Nephron (organoid): ENCODE results near the gene DPF3.

Experiments
- H3K27ac Mint-ChIP-seq, 3 experiments: 2 replicates each; pipeline ENCODE4 v1.8.0; 2020; ENCODE audit warnings: mixed read lengths in 3 of 3, mild to moderate bottlenecking in 2 of 3, moderate library complexity in 1 of 3
- H3K27me3 Mint-ChIP-seq: 2 replicates; pipeline ENCODE4 v1.8.0; 2021; ENCODE audit warnings: low read depth, mild to moderate bottlenecking, moderate library complexity, mixed read lengths
- H3K36me3 Mint-ChIP-seq: 2 replicates; pipeline ENCODE4 v1.8.0; 2020; ENCODE audit warnings: low read depth, mixed read lengths
- H3K4me1 Mint-ChIP-seq: 2 replicates; pipeline ENCODE4 v1.8.0; 2020; ENCODE audit warnings: mixed read lengths
- H3K4me3 Mint-ChIP-seq, 3 experiments: 2 replicates each; pipeline ENCODE4 v1.8.0; 2020; ENCODE audit warnings: mild to moderate bottlenecking in 3 of 3, mixed read lengths in 3 of 3, moderate library complexity in 2 of 3
- H3K9me3 Mint-ChIP-seq: 2 replicates; pipeline ENCODE4 v1.8.0; 2020; ENCODE audit warnings: mixed read lengths
- CTCF ChIP-seq, 3 experiments: fragments of 200-600 bp; sonication (generic); IDR thresholded peaks; one replicate each; pipeline ENCODE4 v1.5.0; 2021; ENCODE audit warnings: antibody characterized with exemption in 3 of 3; ENCODE audit not compliant: unreplicated experiment in 3 of 3

Gene DPF3

DNA sequence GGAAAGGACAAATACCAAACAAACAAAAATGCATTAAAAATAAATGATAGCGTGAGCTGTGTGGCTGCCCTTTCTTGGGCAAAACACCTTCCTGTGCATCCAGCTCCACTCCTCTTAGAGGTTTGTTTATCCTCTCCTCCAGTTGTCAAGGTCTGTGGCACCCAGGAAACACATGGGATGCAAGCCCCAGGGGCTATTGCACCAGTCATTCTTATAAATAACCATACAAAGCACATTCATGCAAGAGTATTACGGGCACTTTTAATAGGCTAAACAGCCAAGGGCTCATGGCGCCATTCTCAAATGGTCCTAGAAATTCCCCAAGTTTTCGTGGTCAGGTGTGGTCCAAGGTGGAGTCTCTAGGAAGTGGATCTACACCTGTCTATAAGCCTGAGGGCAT is 257.0 kb downstream of the DPF3 start:
- H3K9me3 Mint-ChIP-seq: peaks cover 12% of the 10 kb centered on the region
- no peak overlapping the region for H3K27ac Mint-ChIP-seq
- no peaks in the 10 kb centered on the region for H3K36me3 Mint-ChIP-seq
- no peak overlapping the region for H3K4me3 Mint-ChIP-seq
- no peaks in the 10 kb centered on the region for H3K4me1 Mint-ChIP-seq
- no peak for TF ChIP-seq CTCF (IDR thresholded peaks at IDR 0.05; ENCODE audit: unreplicated experiment in 3 of 3)
- H3K27me3 Mint-ChIP-seq: peaks cover 3% of the 10 kb centered on the region

DNA sequence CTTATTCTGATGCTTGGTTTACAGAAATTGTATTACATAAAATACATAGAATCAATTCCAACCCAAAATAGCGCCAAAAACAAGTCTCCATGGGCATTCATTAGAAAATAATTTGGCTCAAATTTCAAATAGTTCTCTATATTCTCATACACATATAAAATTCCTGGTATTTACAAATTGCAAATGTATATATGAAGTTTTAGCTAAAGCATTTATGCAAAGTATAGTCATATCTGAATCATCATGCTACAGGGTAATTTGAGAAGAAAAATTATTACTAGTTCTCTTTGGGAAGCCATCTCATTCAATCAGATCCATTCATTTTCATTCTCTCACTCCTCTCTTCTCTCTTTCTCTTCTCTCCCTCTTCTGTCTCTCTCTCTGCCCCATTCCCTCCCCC is 257.8 kb downstream of the DPF3 start:
- H3K27me3 Mint-ChIP-seq: peaks cover 3% of the 10 kb centered on the region
- H3K36me3 Mint-ChIP-seq: no peaks in the 10 kb centered on the region
- no peaks in the 10 kb centered on the region for H3K4me1 Mint-ChIP-seq

DNA sequence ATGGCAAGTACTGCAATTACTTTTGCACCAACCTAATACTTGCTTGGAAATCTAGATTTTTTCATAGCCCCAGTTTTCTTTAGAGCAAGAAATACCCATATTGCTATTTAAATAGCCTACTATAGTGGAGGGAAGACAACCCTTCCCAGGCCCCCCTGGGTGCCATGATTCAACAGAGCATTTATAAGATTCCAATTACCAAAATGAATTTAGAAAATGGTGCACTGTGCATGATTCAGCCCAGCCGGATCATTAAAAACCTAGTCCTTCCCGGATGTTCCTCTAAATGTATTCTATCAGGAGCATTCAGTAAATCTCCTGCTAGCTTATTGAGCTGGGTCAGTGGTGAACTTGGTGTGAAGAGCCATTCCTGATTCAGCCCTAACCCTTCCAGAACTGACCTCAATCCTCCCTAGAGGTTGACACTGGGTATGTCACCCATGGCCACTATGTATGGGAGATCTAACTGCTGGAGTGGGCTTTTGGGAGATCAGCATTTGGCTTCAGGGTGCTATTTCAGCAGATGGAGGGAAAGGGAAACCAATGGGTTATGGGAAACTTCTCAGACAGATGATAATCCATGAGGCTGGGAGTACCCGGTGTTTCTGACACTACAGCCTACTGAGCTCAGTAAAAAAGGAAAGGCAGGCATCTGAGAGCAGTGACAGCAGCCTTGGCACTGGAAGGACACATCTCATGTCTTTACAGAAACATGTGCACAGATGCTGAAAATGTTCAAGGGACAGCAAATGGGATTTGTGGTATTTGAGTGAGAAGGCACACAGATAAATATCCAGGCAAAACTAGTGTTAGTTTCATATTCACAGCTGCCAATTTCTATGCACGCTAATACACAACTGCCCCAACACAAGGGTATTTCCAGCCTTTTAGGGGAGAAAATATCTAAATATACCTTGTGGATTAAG is 258.9 kb downstream of the DPF3 start:
- Mint-ChIP-seq H3K9me3 (peaks cover 5% of the 10 kb centered on the region), H3K4me3 (no peak overlapping the region), H3K36me3 (no peaks in the 10 kb centered on the region), H3K27me3 (peaks cover 3% of the 10 kb centered on the region), H3K4me1 (no peaks in the 10 kb centered on the region), H3K27ac (no peak overlapping the region)
- TF ChIP-seq CTCF (IDR thresholded peaks at IDR 0.05; ENCODE audit: unreplicated experiment in 3 of 3): no peak

More for the DNA sequence above, 257.8 kb downstream of the DPF3 start:
- H3K9me3 Mint-ChIP-seq: peaks cover 12% of the 10 kb centered on the region
- H3K4me3 Mint-ChIP-seq: no peak overlapping the region
- no peak overlapping the region for H3K27ac Mint-ChIP-seq
- no peak for TF ChIP-seq CTCF (IDR thresholded peaks at IDR 0.05; ENCODE audit: unreplicated experiment in 3 of 3)

DNA sequence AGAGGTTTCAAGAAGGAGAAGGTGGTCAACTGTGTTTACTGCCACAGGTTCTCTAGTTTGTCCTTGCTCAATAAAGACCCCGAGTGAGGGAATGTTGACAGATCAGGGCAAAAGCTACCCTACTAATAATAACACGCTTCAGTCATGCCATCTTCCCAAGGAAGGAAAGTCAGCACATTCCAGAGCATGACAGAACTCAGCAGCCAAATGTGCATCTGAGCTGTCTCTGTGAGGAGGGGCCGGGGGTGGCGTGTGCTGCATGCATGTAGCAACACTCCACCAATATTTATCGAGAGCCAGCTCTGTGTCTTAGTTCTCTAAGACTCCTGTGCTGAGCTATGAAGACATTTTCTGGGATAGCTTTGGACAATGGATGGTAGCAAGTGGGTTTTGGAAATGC is 260.4 kb downstream of the DPF3 start:
- Mint-ChIP-seq H3K27me3 (peaks cover 3% of the 10 kb centered on the region), H3K36me3 (no peaks in the 10 kb centered on the region), H3K4me3 (no peak overlapping the region), H3K9me3 (no peaks in the 10 kb centered on the region), H3K4me1 (no peaks in the 10 kb centered on the region), H3K27ac (peak overlapping the region in 2 of 3 experiments; percentile 36 to 64)
- TF ChIP-seq CTCF (IDR thresholded peaks at IDR 0.05; ENCODE audit: unreplicated experiment in 3 of 3): no peak

DNA sequence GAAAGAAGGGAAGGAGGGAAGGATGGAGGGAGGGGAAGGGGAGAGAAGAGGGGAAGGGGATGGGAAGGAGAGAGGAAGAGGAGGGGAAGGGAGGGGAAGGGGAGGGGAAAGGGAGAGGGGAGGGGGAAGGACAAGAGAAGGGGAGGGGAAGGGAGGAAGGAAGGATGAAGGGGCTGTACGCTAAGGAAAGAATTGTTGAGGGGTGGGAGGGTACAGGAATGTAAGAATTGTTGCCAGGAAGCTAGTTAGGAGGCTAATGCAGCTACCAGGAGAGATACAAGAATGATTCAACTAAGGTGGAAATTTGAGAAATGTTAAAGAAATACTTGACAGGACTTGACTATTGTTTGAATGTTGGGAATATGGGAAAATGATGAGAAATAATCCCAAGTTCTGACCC is 261.2 kb downstream of the DPF3 start:
- Mint-ChIP-seq H3K9me3 (no peaks in the 10 kb centered on the region), H3K4me3 (no peak overlapping the region), H3K4me1 (no peaks in the 10 kb centered on the region), H3K27ac (peak overlapping the region in 1 of 3 experiments; percentile 13), H3K36me3 (peaks cover 3% of the 10 kb centered on the region), H3K27me3 (peaks cover 3% of the 10 kb centered on the region)
- no peak for TF ChIP-seq CTCF (IDR thresholded peaks at IDR 0.05; ENCODE audit: unreplicated experiment in 3 of 3)

- no peak for TF ChIP-seq CTCF (IDR thresholded peaks at IDR 0.05; ENCODE audit: unreplicated experiment in 3 of 3)
- Mint-ChIP-seq H3K4me1 (no peaks in the 10 kb centered on the region), H3K36me3 (peaks cover 16% of the 10 kb centered on the region), H3K9me3 (peaks cover 7% of the 10 kb centered on the region), H3K27me3 (no peaks in the 10 kb centered on the region), H3K4me3 (no peak overlapping the region), H3K27ac (no peak overlapping the region)
Measured at GRCh38 chr14:72631401-72631800, 262.5 kb downstream of the DPF3 start.
